IPS-18a (cell line): Measurements from ENCODE around the gene METTL13.
"Not testable (repeated sequence)": the region's sequence is repeated elsewhere in the genome, so short reads cannot be mapped to it uniquely, and the experiment has no call there.

Source experiments
- H3K27ac ChIP-seq: one replicate; pipeline ENCODE4 v1.5.1; 2013; ENCODE audit warnings: low read length
- H3K27me3 ChIP-seq: one replicate; pipeline ENCODE4 v1.6.1; 2013; ENCODE audit warnings: mild to moderate bottlenecking, low read length; ENCODE audit not compliant: control insufficient read depth, insufficient read depth
- H3K36me3 ChIP-seq: one replicate; pipeline ENCODE4 v1.6.1; 2013; ENCODE audit warnings: low read depth, low read length; ENCODE audit not compliant: control insufficient read depth
- H3K4me1 ChIP-seq: one replicate; pipeline ENCODE4 v1.6.1; 2013; ENCODE audit warnings: low read depth, low read length; ENCODE audit not compliant: control insufficient read depth
- H3K4me3 ChIP-seq: one replicate; pipeline ENCODE4 v1.5.1; 2013; ENCODE audit warnings: low read length
- H3K9ac ChIP-seq: one replicate; pipeline ENCODE4 v1.6.1; 2013; ENCODE audit warnings: mild to moderate bottlenecking, low read length, moderate library complexity
- H3K9me3 ChIP-seq: one replicate; pipeline ENCODE4 v1.6.1; 2013; ENCODE audit warnings: low read depth, low read length; ENCODE audit not compliant: control insufficient read depth

Gene METTL13

DNA sequence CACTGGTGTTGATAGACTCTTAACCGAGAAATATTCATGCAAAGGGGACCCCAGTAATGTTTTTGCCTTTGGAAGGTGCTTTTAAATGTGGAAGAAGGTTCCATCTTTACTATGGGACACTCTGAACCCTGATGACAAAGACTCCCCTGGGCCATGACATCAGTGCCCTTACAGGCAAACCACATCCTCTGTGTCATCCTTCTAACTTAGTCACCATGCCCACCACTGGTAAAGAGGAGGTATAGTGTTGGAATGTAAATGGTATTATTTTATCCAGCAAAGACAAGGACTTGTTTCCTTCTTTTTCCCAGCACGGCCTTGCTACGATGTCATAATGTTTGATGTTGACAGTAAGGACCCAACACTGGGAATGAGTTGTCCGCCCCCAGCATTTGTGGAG is 12.6 kb downstream of the METTL13 start:
- H3K9me3 ChIP-seq: no peaks in the 10 kb centered on the region
- no peak overlapping the region for H3K4me3 ChIP-seq
- H3K27me3 ChIP-seq: no peaks in the 10 kb centered on the region
- H3K27ac ChIP-seq: no peak overlapping the region
- H3K9ac ChIP-seq: no peak overlapping the region
- H3K4me1 ChIP-seq: no peaks in the 10 kb centered on the region
- peaks cover 86% of the 10 kb centered on the region for H3K36me3 ChIP-seq

DNA sequence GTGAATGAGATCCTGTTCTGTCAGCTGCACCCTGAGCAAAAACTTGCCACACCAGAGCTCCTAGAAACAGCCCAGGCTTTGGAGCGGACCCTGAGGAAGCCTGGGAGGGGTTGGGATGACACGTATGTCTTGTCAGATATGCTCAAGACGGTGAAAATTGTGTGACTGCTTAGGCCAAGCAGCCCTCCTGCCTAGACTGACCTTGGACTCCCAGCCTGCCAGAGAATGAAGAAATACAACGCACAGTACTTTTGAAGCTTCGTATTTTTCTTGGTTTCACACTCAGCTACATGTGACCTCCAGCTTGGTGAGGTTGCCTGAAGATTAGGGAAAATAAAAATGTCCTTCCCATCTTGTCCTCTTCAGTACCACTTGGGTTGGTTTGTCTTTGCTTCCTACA is 15.1 kb downstream of the METTL13 start:
- H3K36me3 ChIP-seq: peaks cover 62% of the 10 kb centered on the region
- no peak overlapping the region for H3K27ac ChIP-seq
- H3K9ac ChIP-seq: no peak overlapping the region
- peaks cover 2% of the 10 kb centered on the region for H3K4me1 ChIP-seq
- H3K4me3 ChIP-seq: no peak overlapping the region
- H3K27me3 ChIP-seq: no peaks in the 10 kb centered on the region
- H3K9me3 ChIP-seq: no peaks in the 10 kb centered on the region

DNA sequence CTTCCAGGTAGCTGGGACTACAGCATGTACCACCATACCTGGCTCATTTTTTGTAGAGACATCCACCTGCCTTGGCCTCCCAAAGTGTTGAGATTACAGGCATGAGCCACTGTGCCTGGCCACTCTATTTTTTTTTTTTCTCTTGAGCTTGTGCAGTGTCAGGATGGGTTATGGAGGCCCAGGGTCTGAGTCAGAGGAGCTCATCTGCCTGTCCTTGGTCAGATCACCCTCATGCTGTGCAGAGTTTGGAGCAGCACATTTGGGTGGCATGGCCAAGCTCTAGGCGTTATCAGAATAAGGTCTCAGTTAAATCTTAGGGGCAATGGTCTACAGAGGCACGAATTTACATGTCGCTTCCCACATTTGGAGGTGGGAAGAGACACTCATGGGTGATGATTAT is 16.9 kb downstream of the METTL13 start:
- Histone ChIP-seq H3K4me1 (peaks cover 6% of the 10 kb centered on the region), H3K27ac (no peak overlapping the region), H3K9me3 (no peaks in the 10 kb centered on the region), H3K4me3 (no peak overlapping the region), H3K27me3 (no peaks in the 10 kb centered on the region), H3K36me3 (peaks cover 46% of the 10 kb centered on the region), H3K9ac (no peak overlapping the region)

DNA sequence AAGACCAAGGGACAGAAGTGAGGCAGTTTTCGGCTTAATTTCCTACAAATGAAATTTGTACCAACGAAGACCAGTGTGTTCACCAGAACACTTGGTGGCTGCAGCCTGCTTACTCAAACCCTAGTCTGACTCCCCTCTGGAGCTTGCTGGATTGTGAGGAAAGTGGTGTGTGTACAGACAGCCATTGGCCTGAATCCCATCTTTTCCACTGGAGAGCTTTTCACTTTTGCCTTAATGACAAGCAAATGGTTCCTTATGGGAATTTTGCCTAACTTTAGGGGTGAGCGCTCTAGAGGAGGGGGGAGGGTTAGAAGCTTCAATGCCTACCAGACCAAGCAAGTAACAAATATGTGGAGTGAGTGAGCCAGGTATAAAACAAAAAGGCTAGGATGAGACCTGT is 17.3 kb downstream of the METTL13 start:
- peaks cover 42% of the 10 kb centered on the region for H3K36me3 ChIP-seq
- H3K4me1 ChIP-seq: peaks cover 6% of the 10 kb centered on the region
- H3K9ac ChIP-seq: no peak overlapping the region
- H3K27ac ChIP-seq: no peak overlapping the region
- H3K27me3 ChIP-seq: no peaks in the 10 kb centered on the region
- no peaks in the 10 kb centered on the region for H3K9me3 ChIP-seq
- no peak overlapping the region for H3K4me3 ChIP-seq

DNA sequence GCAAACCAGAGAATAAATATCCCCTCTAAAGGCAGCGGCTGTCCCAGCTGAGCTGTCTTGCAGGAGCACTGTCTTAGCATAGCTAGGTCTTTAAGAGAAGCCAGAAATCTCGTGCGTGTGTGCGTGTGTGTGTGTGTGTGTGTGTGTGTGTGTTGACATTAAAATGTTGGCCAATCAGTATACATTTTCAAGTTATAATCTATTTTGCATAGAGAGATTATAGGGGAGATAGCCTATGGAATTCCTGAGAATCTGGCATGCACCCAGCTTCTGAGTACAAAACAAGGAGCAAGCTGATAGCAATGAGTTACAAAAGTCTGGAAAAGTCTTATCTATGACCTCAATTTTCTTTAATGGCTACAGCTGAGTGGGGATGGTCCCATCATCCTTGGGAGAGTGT is 17.7 kb downstream of the METTL13 start:
- Histone ChIP-seq H3K27ac (no peak overlapping the region), H3K36me3 (peaks cover 38% of the 10 kb centered on the region), H3K9ac (no peak overlapping the region), H3K27me3 (no peaks in the 10 kb centered on the region), H3K4me3 (no peak overlapping the region), H3K4me1 (peaks cover 6% of the 10 kb centered on the region), H3K9me3 (no peaks in the 10 kb centered on the region)

DNA sequence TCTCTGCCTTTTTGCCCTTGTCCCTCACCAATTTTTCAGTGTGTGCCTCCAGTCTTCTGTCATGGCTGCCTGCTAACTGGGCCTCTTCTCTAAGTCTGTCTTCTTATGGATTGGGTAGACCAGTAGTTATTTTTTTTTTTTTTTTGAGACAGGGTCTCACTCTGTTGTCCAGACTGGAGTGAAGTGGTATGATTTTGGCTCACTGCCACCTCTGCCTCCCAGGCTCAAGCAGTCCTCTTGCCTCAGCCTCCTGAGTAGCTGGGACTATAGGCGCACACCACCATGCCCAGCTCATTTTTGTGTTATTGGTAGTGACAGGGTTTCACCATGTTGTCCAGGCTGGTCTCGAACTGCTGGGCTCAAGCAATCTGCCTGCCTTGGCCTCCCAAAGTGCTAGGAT is 18.2 kb downstream of the METTL13 start:
- peaks cover 32% of the 10 kb centered on the region for H3K36me3 ChIP-seq
- not testable (repeated sequence) for H3K4me3 ChIP-seq, H3K4me1 ChIP-seq, H3K9me3 ChIP-seq, H3K27me3 ChIP-seq, H3K27ac ChIP-seq, H3K9ac ChIP-seq

DNA sequence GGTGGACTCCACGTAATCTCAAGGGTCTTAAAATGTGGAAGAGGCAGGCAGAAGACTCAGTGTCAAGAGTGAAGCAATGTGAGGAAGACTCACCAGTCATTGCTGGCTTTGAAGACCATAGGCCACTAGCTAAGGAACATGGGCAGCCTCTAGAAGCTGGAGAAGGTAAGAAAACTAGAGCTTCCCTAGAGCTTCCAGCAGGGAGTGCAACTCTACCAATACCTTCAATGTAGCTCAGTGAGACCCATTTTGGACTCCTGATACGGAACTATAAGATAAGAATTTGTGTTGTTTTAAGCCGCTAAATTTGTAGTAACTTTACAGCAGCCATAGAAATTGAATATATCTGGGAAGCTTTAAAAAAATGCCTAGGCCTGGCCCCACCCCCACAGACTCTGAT is 18.9 kb downstream of the METTL13 start:
- Histone ChIP-seq H3K36me3 (peaks cover 26% of the 10 kb centered on the region), H3K27me3 (no peaks in the 10 kb centered on the region), H3K4me3 (no peak overlapping the region), H3K9ac (no peak overlapping the region), H3K4me1 (peaks cover 6% of the 10 kb centered on the region), H3K27ac (no peak overlapping the region), H3K9me3 (no peaks in the 10 kb centered on the region)

DNA sequence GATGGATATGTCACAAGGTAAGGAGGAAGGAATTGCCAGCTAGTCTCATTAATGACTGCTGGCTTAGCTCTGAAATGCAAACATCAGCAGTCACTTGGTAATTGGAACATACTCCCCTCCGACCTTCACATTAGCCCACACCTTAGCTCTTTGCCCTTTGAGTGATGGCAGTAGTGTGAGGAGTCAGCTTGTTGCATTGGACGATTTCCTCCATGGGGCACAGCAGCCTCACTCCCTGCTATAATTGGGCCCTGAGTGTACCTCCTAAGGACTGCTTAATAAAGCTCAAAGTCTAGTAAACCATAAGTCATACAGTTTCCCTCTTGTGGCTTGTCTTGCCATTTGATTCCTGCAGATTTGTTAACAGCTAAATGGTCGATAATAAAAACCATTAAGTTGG is 19.4 kb downstream of the METTL13 start:
- peaks cover 6% of the 10 kb centered on the region for H3K4me1 ChIP-seq
- no peak overlapping the region for H3K9ac ChIP-seq
- H3K27ac ChIP-seq: no peak overlapping the region
- H3K27me3 ChIP-seq: no peaks in the 10 kb centered on the region
- H3K9me3 ChIP-seq: no peaks in the 10 kb centered on the region
- H3K36me3 ChIP-seq: peaks cover 21% of the 10 kb centered on the region
- no peak overlapping the region for H3K4me3 ChIP-seq

DNA sequence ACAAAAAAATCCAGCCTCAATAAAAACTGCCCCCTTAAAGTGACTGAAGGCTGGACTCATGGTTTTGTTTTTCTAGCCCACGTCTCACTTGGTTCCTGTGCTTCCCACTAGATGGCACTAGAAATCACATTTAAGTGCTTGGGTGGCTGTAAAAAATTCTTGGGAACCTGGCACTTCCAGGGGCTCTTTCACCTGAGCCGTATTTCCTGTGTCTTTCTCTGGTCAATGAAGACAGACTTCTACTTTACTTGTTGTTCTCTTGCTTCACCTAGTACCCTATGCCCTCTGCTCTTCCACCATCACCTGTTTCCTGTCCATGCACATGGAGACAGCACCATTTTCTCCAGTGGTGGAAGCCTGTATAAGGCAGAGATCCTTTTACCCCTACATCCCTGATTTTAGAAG is 20.0 kb downstream of the METTL13 start:
- H3K36me3 ChIP-seq: peaks cover 15% of the 10 kb centered on the region
- no peak overlapping the region for H3K4me3 ChIP-seq
- no peak overlapping the region for H3K27ac ChIP-seq
- H3K9me3 ChIP-seq: no peaks in the 10 kb centered on the region
- no peak overlapping the region for H3K9ac ChIP-seq
- no peaks in the 10 kb centered on the region for H3K27me3 ChIP-seq
- peaks cover 6% of the 10 kb centered on the region for H3K4me1 ChIP-seq

DNA sequence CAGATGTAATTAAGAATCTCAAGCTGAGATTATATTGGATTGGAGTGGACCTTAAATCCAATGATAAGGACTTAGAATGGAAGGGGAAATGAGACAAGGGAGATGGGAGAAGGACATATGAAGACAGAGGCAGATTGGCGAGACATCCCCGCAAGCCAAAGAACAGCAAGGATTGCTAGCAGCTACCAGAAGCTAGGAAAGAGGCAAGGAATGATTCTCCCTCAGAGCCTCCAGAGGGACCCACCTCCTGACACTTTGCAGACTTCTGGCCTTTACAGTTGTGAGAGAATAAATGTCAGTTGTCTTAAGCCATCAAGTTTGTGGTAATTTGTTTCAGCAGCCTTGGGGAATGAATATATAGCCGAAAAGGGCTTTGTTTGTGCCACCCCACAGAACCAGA is 20.7 kb downstream of the METTL13 start:
- Histone ChIP-seq H3K36me3 (peaks cover 8% of the 10 kb centered on the region), H3K9me3 (no peaks in the 10 kb centered on the region), H3K27me3 (no peaks in the 10 kb centered on the region), H3K4me1 (peaks cover 6% of the 10 kb centered on the region), H3K27ac (no peak overlapping the region), H3K4me3 (no peak overlapping the region), H3K9ac (no peak overlapping the region)

DNA sequence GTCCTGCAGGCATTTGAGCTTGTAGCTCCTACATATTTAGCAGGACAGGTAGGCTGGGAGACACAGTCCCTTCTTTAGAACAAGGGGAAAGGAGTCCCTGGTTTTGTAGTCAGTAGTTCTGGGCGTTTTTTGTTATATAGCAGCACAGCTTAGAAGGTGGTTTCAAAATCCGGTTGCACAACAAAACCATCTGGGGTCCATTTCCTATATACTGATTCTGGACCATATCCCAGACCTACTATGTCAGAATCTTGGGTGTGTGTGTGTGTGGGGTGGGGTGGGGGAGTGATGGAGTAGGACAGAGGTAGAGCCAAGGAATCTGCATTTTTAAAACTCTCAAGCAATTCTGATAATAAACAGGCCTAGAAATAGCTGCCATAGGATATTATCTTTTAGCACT is 21.6 kb downstream of the METTL13 start:
- Histone ChIP-seq H3K27ac (no peak overlapping the region), H3K36me3 (no peaks in the 10 kb centered on the region), H3K4me1 (peaks cover 6% of the 10 kb centered on the region), H3K9ac (no peak overlapping the region), H3K4me3 (no peak overlapping the region), H3K27me3 (no peaks in the 10 kb centered on the region), H3K9me3 (no peaks in the 10 kb centered on the region)

DNA sequence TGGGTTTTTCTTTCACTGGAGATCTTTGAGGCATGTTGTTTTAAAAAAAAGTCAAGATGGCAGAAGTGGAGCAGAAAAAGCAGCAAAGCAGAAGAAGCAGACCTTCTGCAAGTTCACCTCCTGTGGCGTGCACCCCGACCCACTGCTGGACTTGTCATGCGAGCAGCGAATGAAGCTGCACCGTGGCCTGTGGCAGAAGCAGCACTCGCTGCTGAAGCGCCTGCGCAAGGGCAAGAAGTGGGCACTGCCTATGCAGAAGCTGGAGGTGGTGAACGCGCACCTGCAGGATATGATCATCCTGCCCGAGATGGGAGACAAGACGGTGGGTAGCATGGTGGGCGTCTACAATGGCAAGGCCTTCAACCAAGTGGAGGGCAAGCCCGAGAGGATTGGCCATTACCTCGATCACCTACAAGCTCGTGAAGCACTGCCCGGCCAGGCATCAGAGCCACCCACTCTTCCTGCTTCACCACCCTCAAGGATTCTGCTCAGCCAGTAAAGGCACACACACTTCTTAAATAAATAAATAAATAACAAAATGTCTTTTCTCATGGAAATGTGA is 22.1 kb downstream of the METTL13 start:
- no peaks in the 10 kb centered on the region for H3K36me3 ChIP-seq

More for the DNA sequence above, 22.1 kb downstream of the METTL13 start:
- no peak overlapping the region for H3K9ac ChIP-seq
- H3K4me1 ChIP-seq: peaks cover 6% of the 10 kb centered on the region
- no peaks in the 10 kb centered on the region for H3K27me3 ChIP-seq
- no peak overlapping the region for H3K4me3 ChIP-seq
- no peaks in the 10 kb centered on the region for H3K9me3 ChIP-seq
- H3K27ac ChIP-seq: no peak overlapping the region
